Fibroblast of lung (primary cell): ENCODE results near the gene TAS2R7. TPM values are rescaled to one million over a fixed set of nuclear protein-coding genes. Genes with fewer than 3 reads are reported as not detected.
"Not testable (repeated sequence)": the region's sequence is repeated elsewhere in the genome, so short reads cannot be mapped to it uniquely, and the experiment has no call there.

Experiments
- DNase-seq, 2 donors: peaks; one replicate each; pipeline versions ENCODE4 v3.0.0 to v3.0.0-alpha.2; 2010; ENCODE audit warnings: low read depth in 2 of 2
- H2AFZ ChIP-seq: 2 replicates; pipeline ENCODE4 v1.5.1; 2012; ENCODE audit warnings: low read length, control low read depth, inconsistent platforms
- H3K27ac ChIP-seq: 2 replicates; pipeline ENCODE4 v1.5.1; 2011; ENCODE audit warnings: low read length, control low read depth; ENCODE audit not compliant: insufficient read depth
- H3K27me3 ChIP-seq: 2 replicates; pipeline ENCODE4 v1.5.1; 2011; ENCODE audit warnings: mild to moderate bottlenecking, low read length; ENCODE audit not compliant: control insufficient read depth, insufficient read depth
- H3K36me3 ChIP-seq: 2 replicates; pipeline ENCODE4 v1.5.1; 2011; ENCODE audit warnings: low read length; ENCODE audit not compliant: control insufficient read depth, insufficient read depth
- H3K4me1 ChIP-seq: 2 replicates; pipeline ENCODE4 v1.5.1; 2011; ENCODE audit warnings: low read length; ENCODE audit not compliant: control insufficient read depth, insufficient read depth; ENCODE audit errors: extremely low read depth
- H3K4me2 ChIP-seq: 2 replicates; pipeline ENCODE4 v1.5.1; 2011; ENCODE audit warnings: low read length, control low read depth; ENCODE audit not compliant: insufficient read depth; ENCODE audit errors: extremely low read depth
- H3K4me3 ChIP-seq, 4 experiments: fragments of 200-600 bp in 1 of 4; sonication (generic) in 1 of 4; replicated peaks in 1 of 4; 2 replicates each; pipeline ENCODE4 v1.5.1; 2011 to 2016; ENCODE audit warnings: low read length in 4 of 4, low read depth in 3 of 4, mild to moderate bottlenecking in 3 of 4, control low read depth in 2 of 4, inconsistent platforms in 1 of 4, mixed read lengths in 1 of 4; ENCODE audit not compliant: insufficient read depth in 1 of 4; ENCODE audit errors: control extremely low read depth in 1 of 4
- H3K79me2 ChIP-seq: 2 replicates; pipeline ENCODE4 v1.5.1; 2012; ENCODE audit warnings: mild to moderate bottlenecking, low read length, inconsistent platforms; ENCODE audit not compliant: control insufficient read depth, insufficient read depth
- H3K9ac ChIP-seq: 2 replicates; pipeline ENCODE4 v1.5.1; 2011; ENCODE audit warnings: mild to moderate bottlenecking, low read length, control low read depth; ENCODE audit not compliant: insufficient read depth
- H3K9me3 ChIP-seq: 2 replicates; pipeline ENCODE4 v1.5.1; 2012; ENCODE audit warnings: low read depth, low read length; ENCODE audit not compliant: control insufficient read depth, insufficient read depth
- H4K20me1 ChIP-seq: 2 replicates; pipeline ENCODE4 v1.5.1; 2011; ENCODE audit warnings: low read length; ENCODE audit not compliant: control insufficient read depth, insufficient read depth; ENCODE audit errors: extremely low read depth
- EZH2 ChIP-seq: IDR thresholded peaks from 2 replicates; pipeline ENCODE4 v1.5.1; 2012; ENCODE audit warnings: low read length, control low read depth, mild to moderate bottlenecking; ENCODE audit errors: missing control alignments
- polyA plus RNA-seq, 2 donors: library from polyadenylated mRNA; depleted of rRNA in 1 of 2; stranded (reverse) in 1 of 2; unstranded in 1 of 2; fragments of >200 nt; gene quantifications; 2 replicates each; pipeline ENCODE4 v1.2.1, GENCODE V29; 2011 to 2012; ENCODE audit warnings: missing spikeins in 1 of 2
- total RNA-seq: library from RNA; depleted of rRNA; stranded (reverse); fragments of >200 nt; gene quantifications from 2 replicates; pipeline ENCODE4 v1.2.1, GENCODE V29; 2014
- TF ChIP-seq, protein P1 (sequence below), 2 donors: IDR thresholded peaks in 1 of 2; conservative IDR thresholded peaks in 1 of 2; 1 replicate in 1 of 2; 2 replicates in 1 of 2; pipeline ENCODE4 v1.5.1; 2011 to 2012; ENCODE audit warnings: low read length in 2 of 2, control low read depth in 1 of 2, inconsistent platforms in 1 of 2, low read depth in 1 of 2, mild to moderate bottlenecking in 1 of 2

Gene TAS2R7
- total and polyA plus RNA-seq, 2 donors (not counting 1 experiment from before 2014, with no cell fraction given) = not detected

DNA sequence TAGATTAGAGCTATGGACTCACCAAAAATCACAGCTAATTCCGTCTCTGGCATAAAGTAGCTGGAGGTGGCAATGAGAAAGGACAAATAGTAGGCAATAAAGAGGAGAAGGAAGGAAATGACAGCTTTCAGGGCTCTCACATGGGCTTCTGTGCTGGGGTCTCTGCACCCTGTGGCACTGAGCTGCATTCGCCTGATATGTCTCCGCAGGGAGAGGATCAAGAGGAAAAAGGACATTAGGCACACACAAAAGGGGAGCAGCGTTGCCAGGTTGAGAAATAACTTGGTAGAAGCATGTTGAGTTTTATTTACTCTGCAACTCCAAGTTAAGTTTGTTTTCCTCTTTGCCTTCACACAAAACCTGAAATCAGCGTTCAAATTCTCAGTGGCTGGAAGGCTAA, 686 bp downstream of the TAS2R7 start:
- Histone ChIP-seq H3K4me2 (no peak overlapping the region), H3K36me3 (no peaks in the 10 kb centered on the region)

GRCh38 chr12:10794222-10794621, 8.2 kb downstream of the TAS2R7 start:
- Histone ChIP-seq H3K79me2 (no peaks in the 10 kb centered on the region), H3K4me3 (no peak overlapping the region), H3K27me3 (no peaks in the 10 kb centered on the region), H3K36me3 (no peaks in the 10 kb centered on the region), H3K4me1 (no peaks in the 10 kb centered on the region), H3K9me3 (no peaks in the 10 kb centered on the region), H3K4me2 (no peak overlapping the region), H2AFZ (no peak overlapping the region), H3K27ac (no peak overlapping the region), H4K20me1 (no peaks in the 10 kb centered on the region), H3K9ac (no peak overlapping the region)
- no peak for DNase-seq
- no peak for TF ChIP-seq EZH2
- TF ChIP-seq, protein P1, sequence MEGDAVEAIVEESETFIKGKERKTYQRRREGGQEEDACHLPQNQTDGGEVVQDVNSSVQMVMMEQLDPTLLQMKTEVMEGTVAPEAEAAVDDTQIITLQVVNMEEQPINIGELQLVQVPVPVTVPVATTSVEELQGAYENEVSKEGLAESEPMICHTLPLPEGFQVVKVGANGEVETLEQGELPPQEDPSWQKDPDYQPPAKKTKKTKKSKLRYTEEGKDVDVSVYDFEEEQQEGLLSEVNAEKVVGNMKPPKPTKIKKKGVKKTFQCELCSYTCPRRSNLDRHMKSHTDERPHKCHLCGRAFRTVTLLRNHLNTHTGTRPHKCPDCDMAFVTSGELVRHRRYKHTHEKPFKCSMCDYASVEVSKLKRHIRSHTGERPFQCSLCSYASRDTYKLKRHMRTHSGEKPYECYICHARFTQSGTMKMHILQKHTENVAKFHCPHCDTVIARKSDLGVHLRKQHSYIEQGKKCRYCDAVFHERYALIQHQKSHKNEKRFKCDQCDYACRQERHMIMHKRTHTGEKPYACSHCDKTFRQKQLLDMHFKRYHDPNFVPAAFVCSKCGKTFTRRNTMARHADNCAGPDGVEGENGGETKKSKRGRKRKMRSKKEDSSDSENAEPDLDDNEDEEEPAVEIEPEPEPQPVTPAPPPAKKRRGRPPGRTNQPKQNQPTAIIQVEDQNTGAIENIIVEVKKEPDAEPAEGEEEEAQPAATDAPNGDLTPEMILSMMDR (conservative IDR thresholded peaks at IDR 0.05 in 1 of 2, IDR thresholded peaks at IDR 0.05 in 1 of 2; ENCODE audit: low read depth in 1 of 2, low read length in 2 of 2) = no peak

More for the DNA sequence above, 686 bp downstream of the TAS2R7 start:
- H3K9me3 ChIP-seq = no peaks in the 10 kb centered on the region
- no peak overlapping the region for H3K4me3 ChIP-seq
- H3K9ac ChIP-seq = no peak overlapping the region
- no peak for DNase-seq
- H4K20me1 ChIP-seq = no peaks in the 10 kb centered on the region
- no peaks in the 10 kb centered on the region for H3K79me2 ChIP-seq
- H3K27me3 ChIP-seq = peaks cover 3% of the 10 kb centered on the region
- H3K27ac ChIP-seq = no peak overlapping the region
- H3K4me1 ChIP-seq = no peaks in the 10 kb centered on the region
- TF ChIP-seq, protein P1 (conservative IDR thresholded peaks at IDR 0.05 in 1 of 2, IDR thresholded peaks at IDR 0.05 in 1 of 2; ENCODE audit: low read depth in 1 of 2, low read length in 2 of 2) = no peak
- no peak for TF ChIP-seq EZH2
- H2AFZ ChIP-seq = no peak overlapping the region

- H3K27ac ChIP-seq, H3K4me1 ChIP-seq, H3K36me3 ChIP-seq, H3K4me3 ChIP-seq, H3K4me2 ChIP-seq, H3K27me3 ChIP-seq, H4K20me1 ChIP-seq, H2AFZ ChIP-seq, H3K9ac ChIP-seq, H3K9me3 ChIP-seq, DNase-seq, H3K79me2 ChIP-seq: not testable (repeated sequence)
Measured at GRCh38 chr12:10791769-10792168, 10.7 kb downstream of the TAS2R7 start.
